DMS 273 treated with DMSO at 0.1 percent for 48 hours (cell line): ENCODE results near the gene ELFN1.

ENCODE experiments used
- DNase-seq: peaks from one replicate; lab custom pipeline; 2025; lab: John Stamatoyannopoulos, UW

Gene ELFN1

DNA sequence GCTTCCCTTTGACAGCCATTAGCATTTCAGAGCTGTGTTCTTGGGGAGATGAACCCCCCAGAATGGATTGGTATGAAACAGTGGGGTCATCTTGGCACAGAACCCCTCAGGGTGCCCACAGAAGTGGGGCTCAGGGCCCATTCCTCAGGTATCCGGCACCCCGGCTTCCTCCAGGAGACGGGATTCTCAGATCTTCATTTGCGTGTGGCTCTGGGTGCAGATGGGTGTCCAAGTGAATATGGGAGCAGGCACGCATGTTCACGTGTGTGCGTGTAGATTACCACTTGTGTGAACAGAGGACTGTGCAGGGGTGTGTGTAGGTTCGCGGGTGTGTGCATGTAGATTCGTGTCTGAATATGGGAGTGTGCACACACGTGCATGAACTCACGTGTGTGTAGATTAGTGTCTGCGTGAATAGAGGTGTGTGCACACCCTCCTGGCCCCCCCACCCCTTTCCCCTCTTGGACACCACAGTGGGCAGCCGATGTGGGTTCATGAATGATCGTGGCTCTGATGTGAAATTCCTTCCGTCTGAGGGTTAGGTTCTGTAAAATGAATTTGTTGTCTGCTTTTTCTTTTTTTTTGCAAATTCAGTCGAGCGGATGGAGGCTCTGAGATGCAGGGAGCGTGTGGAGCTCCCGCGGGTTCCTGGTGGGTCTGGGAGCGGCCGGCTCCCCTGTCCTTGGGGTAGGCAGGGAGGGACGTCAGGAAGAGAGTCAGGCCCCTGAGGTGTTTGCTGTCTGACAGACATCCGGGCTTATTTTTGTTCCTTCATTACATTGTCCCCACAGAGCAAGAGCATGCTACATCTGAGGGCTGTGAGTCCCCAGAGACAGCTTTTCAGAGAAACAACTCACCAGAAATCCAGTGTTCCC lies 7.4 kb downstream of the ELFN1 start:
- DNase-seq, result no peak

DNA sequence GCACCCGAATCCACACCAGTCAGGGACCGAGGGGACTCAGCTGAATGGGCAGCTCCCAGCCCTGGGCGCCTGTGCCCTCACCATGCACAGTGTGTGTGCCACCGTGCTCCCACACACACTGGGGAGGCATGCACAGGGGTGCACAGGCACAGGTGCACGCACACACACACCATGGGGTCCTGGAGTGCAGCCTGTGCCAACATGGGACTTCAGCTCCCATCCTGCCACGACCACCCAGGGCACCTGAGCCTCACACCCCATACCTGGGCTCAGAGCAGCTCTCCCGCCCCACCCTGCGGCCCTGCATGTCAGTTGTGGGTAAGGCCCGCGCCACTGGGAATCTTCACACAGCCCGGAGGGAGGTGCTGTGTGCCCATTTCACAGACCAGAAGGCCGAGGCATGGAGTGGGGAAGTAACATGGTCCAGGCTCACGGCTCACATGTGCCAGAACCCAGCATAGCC lies 8.0 kb downstream of the ELFN1 start:
- DNase-seq, result no peak

DNA sequence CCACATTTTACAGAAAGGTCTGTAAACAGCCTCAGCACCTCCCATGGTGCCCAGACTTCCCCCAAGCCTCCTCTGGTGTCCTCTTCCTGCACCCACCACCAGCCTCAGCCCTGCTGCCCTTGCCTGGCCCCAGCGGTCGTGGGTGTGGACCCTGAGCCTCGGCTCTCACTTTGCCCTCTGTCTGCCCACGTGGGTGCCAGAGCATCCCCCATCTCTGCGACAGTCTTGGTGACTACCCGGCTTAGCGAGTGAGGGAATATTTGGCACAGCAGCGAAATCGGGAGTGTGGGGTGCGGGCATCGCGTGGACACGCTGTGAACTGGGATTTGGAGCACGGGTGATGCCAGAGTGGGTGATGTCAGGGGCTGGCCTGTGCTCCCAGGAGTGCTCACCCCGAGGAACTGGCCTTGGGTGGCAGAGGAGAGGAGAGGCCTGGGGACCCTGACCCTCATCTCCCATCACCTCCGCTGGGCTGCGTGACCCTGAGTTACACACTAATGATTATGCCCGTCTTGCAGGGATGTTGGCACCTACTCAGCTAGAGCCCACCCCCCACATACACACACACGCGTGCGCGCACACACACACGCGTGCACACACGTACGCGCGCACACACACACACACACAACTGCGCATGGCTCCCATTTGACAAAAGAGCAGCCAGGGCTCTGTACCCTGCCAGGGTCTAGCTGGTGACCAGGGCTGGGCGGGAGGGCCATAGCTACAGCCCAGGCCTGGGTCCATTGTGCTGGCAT lies 8.7 kb downstream of the ELFN1 start:
- DNase-seq, result no peak

DNA sequence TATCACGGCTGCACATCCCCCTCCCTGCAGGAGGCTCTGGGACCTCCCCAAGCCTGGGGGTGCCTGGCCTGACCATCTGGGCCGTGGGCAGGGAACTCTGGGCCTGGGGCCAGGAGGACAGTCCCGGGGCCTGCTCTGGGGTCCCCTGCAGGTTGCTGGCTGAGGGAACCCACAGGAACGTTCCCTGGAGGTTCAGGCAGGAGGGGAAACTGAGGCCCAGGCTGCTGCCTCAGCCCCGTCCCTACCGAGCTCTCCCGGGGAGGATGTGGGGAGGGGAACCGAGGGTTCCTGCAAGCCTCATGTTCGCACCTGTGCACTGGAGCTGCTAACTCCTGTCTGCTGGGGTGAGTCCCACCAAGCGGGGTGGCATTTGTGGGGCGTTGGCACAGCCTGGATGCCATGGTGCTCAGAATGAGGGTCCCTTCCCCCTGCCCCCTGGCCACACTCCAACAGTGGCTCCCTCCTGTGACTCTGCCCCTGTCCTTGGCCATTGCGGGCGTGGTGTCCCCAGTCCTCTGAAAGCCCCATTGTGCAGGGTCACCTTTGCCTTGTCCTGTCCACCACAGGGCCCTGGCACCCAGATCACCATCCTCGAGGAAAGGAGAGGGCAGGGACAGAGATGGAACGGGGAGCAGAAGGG lies 9.4 kb downstream of the ELFN1 start:
- no peak for DNase-seq

DNA sequence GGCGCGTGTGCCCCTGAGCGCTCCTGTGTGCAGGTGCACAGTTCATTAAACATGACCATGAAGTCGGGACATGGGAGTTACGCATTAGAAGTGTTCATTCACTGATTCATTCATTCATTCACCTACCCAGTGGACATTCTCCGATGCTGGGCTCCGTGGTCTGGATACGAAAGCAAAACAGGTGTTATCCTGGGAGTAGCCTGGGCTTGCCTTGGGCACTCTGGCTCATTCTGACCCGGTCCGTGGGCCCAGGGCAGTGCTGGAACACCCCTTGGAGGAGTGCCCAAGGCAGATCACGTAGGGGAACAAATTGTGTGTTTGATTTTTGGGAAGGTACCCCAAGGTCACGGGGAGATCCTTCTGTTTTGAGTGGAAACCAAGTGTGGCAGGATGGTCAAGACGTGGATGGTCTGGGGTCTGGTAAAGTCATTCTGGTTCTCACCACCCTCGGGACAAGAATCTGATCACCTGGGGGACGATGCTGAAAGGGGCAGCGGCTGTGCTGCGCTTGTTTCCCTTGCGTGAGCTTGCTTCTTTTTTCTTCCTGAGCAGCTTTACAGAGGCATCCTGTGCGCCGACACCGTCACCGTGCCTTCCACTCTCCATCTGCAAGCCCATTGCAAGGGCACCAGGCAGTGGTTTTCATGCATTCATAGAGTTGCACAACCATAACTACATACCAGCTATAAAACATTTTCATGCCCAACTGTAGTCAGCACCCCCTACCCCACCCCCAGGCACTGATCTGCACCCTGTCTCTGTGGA lies 10.1 kb downstream of the ELFN1 start:
- DNase-seq, result no peak

DNA sequence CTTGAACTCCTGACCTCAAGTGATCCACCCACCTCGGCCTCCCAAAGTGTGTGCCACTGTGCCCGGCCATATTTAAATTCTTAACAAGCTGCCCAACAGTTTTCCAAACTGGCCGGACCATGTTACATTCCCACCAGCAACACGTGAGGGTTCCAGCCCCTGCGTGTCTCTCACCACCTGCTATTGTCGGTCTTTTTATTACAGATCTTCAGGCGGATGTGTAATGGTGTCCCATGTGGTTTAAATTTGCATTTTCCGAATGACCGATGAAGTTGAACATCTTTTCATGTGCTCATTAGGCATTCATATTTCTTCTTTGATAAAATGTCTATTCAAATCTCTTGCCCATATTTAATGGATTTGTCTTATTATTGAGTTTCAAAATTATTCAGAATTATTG lies 11.5 kb downstream of the ELFN1 start:
- DNase-seq, result no peak

DNA sequence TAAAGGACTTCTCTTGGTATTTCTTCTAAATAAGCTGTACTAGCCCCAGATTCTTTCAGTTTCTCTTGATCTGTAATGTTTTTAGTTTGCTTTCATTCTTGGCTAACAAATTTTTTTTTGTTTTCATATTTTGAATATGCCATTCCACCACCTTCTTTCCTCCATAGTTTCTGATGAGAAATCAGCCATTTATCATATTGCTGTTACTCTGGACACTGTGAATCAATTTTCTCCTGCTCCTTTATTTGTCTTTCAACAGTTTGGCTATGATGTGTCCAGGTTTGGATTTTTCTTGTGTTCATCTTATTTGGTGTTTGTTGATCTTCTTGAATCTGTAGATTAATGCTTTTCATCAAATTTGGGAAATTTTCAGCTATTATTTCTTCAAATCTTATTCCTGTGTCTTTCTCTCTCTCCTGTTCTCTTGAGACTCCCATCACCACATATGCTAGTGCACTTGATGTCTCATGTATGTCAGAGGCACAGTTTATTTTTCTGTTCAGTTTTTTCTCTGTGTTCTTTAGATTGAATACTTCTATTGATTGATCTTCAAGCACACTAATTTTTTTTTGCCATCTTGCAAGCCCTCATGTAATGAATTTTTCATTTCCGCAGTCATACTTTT lies 15.0 kb downstream of the ELFN1 start:
- no peak for DNase-seq

DNA sequence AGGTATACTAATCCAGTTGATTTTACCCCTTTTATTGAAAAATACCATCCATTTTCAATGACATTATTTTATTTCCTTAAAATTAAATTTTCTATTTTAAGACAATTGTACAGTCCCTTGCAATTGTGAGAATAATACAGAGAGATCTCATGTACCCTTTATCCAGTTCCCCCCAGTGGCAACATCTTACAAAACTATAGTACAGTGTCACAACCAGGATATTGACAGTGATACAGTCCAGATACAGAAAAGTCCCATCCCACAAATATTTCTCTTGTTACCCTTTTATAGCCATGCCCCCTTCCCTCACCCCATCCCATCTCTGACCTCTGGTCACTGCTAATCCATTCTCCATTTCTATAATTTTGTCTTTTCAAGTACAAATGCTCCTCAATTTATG lies 18.5 kb downstream of the ELFN1 start:
- no peak for DNase-seq

DNA sequence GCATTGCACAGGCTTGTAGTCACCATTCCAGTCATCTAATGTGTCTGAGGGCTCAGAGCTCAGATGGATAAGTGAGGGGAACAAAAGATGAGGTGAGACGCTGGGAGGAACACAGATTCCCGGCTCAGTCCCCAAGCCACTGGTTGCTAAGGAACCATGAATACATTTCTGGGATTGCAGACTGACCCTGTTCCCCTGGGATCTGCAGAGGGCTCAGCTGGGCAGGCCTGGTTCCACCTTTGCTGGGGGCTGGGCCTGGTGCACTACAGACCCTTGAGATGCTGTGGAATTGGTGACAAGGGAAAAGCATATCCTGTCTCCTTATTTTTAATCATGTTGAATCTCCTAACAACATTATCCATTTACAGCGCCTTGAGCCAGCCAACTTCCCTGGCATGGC lies 19.2 kb downstream of the ELFN1 start:
- DNase-seq, result no peak

DNA sequence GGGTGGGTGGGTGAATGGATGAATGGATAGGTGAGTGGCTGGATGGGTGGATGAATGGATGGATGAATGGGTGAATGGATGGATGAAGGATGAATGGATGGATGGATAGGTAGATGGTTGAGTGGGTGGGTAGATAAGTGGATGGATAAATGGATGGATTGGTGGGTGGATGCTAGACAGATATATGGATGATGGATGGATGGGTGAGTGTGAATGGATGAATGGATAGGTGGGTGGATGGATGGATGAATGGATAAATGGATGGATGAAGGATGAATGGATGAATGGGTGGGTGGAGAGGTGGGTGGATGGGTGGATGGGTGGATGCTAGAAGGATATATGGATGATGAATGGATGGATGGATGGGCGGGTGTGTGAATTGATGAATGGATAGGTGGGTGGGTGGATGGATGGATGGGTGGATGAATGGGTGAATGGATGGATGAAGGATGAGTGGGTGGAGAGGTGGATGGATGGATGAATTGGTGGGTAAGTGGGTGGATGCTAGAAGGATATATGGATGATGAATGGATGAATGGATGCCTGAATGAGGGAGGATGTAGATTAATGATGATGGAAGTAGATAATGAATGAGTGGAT lies 20.4 kb downstream of the ELFN1 start:
- DNase-seq, result no peak

DNA sequence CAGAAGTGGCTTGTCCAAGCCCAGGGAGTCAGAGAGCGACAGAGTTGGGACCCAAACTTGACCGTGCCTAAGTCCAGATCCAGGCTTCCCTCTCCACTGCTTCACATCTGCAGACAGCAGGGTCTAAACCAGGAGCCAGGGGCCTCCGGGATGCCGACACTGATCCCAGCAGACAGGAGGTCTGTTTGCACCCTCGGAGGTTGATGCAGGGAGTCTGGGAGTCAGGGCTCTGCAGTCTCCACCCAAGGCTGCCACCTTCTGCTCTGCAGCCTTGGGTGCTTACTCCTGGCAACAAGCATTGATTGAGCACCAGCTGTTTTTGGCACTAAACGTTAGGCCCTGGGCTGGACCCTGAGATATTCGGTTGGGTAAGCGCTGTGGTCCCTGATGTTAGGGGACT lies 21.0 kb downstream of the ELFN1 start:
- DNase-seq, result no peak

DNA sequence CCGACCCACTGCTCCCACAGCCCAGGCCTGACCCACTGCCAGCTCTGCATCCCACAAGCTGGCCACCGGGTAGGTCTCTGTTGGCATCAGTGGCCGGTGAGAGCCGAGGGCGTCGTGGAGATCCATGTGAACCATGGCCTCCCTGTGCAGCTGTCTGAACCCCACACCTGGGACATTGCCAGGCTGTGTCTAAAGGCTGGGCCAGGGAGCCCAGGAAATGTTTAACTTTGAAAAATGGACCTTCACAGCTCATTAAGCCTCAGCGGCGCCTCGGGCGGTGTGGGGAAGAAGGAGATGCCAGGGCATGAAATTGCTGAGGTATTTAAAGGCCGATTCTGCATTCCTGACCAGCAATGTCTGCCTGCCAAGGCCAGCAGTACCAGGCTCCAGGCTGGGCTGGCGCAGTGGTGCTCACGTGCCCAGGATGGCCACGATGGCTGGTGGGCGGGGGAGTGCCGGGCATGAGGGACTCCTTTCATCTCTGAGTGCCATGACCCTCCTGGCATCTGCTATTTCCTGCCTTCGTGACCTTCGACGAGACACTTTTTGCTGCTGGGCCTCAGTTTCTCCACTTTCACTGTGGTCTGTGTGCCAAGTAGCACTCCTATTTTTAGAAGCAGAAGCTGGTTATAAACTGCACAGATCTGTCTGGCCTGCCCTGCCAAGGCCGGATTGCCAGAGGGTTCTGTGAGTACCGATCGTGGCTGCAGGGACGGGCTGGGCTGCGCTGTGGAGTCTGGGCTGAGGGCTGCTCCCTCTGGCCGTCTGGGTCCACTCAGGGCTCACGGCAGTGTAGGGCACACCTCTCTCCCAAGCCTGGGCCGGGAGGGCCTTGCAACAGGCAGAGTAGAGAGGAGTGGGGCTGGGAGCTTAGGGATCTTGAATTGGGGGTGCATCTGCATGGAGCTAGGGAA lies 21.8 kb downstream of the ELFN1 start:
- DNase-seq, result no peak

DNA sequence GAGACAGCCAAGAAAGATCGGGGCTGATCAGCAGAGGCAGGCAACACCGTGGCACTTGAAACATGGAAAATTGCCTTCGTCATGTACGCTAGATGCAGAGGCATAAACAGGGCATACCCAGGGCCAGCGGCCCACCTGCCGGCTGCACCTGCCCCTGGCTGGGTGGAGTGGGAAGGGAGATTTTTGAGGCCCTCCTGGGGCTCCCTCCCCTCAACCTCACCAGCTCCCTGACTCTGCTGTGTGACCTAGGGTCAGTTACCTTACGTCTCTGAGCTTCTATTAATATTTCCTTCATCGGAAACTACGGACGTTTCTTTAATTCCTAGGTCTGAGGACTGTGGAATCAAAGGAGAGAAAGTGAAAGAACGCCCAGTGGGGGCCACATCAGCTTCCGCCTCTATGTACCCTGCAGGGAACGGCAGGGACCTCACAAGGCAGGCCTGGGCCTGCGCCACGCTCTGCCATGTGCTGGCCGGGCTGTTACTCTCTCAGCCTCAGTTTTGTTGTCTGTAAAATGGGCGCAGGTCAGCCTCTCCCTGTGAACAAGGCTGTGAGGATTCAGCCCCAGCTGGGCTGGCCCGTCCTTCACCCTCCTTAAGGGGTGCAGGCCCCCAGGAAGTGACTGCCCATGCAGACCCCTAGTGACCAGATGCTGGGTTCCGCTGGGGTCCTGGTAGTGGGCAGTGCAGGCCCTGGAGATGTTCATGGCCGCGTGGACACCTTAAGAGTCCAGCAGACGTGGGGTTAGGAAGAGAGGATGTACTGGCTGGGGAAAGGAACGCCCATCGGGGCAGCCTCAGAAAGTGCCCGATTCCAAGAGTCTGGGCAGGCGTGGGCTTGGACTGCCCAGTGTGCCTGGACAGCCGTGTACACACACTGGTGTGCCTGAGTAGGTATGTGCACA lies 22.7 kb downstream of the ELFN1 start:
- no peak for DNase-seq

DNA sequence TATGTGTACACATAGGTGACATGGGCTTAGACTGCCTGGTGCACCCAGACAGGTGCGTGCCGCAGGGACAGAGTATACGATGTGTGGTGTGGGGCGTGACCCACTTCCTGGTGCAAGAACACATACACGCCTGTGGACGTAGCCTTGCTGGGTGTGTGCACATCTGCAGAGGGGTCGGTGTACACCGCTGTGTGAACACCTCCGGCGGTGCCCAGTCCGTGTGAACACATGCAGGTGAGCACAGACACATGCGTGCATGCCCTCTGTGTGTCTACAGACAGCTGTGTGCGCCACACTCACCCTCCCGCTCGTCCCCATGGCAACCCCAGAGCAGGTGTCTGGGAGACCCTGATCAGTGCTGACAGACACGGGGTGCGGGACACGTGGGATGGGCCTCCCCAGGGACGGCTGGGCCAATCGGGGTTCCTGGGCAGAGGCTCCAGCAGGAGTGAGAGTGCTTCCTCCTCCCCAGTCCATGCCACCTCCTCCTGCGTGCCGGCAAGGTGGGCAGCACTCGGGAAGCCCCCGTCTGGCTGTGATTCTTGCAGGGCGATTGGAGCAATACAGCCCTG lies 23.4 kb downstream of the ELFN1 start:
- DNase-seq, result no peak

DNA sequence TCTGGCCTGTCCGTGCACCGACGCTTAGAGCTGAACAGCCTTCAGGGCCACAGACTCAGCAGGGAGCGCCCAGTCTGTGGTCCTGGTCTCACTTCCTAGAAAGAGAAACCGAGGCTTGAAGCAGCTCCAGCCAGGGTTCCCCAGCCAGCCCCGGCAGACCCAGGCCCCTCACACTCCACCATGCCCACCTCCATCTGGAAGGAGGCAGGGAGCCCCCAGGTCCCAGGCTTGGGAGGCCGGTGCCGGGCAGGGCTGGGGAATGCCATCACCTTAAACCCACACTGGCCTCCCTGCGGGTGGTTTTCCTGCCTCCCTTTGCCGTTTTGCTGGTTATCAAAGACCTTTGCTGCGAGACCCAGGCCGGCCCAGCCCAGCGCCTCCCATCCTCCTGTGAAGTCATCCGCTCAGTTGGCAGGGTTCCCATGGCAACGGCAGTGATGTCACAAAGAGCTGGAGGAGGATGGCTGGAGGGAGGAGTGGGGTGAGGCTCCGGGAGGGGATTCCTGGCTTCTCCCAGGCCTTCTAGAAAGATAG lies 24.0 kb downstream of the ELFN1 start:
- DNase-seq, result no peak

DNA sequence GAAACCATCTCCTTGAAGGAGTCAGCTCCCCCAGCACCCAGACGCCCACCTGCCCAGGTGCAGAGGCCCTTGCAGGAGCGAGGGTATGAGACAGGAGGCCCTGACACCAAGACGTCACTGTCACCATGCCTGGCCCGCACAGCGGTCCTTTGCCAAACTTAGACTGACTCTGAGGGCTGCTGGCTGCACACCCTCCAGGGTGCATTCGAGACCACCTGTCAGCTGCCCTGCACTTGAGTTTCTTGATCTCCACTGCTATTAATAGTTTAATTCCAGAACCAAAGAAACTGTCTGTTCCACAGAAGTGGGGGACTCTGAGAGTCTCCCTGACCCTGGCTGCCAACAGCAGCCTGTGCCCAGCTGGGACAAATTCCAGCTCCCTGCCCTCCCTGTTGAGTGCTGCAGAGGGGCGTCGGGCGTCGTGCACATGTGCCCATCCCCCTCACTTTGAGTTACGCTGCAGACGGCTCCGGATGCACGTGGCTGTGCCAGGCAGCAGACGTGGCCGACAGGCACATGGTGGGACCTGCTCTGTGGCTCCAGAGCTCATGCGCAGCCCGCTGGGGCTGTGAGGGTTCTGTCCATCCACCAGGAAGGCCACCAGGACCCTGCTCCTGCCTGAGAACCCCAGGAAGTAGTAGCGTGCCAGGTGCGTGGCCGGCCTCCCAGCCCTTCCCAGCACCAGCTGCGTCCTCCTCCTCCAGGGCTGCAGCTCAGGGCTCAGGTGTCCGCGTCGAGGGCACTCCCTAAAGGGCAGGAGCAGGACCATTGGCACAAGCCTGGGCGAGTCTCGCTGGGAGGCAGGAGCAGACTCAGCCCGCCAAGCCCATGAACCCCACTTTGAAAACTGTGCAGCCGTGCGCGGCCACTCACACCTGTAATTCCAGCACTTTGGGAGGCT lies 24.8 kb downstream of the ELFN1 start:
- DNase-seq, result no peak

DNA sequence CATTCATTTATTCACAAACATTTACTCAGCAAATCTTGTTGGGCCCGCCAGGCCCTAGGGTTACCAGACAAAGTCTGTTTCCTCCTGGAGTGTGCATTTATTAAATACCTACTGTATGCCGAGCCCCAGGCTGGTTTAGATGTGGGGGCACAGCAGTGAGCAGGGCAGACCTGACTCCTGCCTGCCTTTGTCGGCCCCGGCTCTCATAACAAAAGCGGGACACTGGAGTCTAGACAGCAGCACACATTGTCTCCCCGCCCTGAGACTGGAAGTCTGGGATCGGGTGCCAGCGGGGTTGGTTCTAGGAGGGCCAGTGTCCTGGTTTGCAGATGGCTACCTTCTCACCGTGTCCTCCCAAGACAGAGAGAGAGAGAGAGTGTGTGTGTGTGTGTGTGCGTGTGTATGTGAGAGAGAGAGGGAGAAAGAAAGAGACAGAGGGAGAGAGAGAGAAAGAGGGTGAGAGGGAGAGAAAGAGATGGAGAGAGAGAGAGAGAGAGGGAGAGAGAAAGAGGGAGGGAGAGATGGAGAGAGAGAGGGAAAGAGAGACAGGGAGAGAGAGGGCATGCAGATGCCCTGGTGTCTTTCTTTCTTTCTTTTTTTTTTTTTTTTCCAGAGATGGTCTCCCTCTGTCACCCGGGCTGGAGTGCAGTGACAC lies 25.9 kb downstream of the ELFN1 start:
- no peak for DNase-seq
